ENCODE measurements around the gene TNRC6B.
A peak's percentile ranks its signal among the peaks of the same experiment; 100 is the strongest.

The TNRC6B gene

GRCh38 chr22:40326905-40327735 is 149.4 kb downstream of the TNRC6B start:
- no peak for DNase-seq (ENCODE audit: low spot score)

GRCh38 chr22:40328546-40329456 is 151.1 kb downstream of the TNRC6B start:
- DNase-seq (ENCODE audit: low spot score): no peak

- no peak for DNase-seq (ENCODE audit: low spot score)
Observed at GRCh38 chr22:40329466-40329865, 151.7 kb downstream of the TNRC6B start.

DNA sequence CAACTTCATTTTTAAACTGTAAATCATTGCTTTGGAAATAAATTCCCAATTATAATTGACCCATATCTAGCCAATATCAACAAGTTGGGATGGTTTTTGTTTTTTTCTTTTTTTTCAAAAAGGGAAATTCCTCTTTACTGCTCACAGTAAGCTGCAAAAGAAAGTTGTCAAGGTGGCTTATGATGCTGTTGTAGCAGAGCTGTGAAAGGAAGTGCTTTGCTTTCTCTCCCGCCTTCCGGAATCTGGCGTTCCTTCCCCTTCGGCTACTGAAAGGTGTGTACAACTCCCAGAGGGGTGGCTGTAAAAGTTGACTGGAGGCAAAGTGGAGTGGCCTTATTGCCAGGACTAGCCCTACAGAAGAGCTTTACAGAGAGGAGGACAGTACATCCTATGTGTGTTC is 152.4 kb downstream of the TNRC6B start:
- DNase-seq (ENCODE audit: low spot score): no peak

- no peak for DNase-seq (ENCODE audit: low spot score)
Observed at GRCh38 chr22:40330615-40331014, 152.9 kb downstream of the TNRC6B start.

GRCh38 chr22:40331706-40332105 is 154.0 kb downstream of the TNRC6B start:
- no peak for DNase-seq (ENCODE audit: low spot score)

GRCh38 chr22:40332319-40332781 is 154.6 kb downstream of the TNRC6B start:
- DNase-seq (ENCODE audit: low spot score): no peak

DNA sequence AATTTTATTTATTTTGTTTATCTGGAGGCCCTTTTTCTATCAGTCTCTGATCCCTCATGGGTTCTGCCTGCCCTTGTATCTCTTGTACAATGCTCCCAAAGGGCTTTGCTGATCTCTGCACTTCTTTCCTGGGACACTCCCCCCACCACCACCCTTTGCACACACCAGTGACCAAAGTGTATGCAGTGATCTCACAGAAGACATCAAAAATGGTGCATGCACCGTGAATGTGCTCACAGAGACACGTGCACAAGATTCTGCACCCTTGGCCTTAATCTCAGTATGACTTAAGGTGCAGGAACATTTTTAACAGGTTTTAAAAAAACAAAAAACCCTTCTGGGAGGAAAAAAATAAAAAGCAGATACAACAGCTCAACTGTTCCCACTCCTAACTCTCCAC is 156.3 kb downstream of the TNRC6B start:
- no peak for DNase-seq (ENCODE audit: low spot score)

DNA sequence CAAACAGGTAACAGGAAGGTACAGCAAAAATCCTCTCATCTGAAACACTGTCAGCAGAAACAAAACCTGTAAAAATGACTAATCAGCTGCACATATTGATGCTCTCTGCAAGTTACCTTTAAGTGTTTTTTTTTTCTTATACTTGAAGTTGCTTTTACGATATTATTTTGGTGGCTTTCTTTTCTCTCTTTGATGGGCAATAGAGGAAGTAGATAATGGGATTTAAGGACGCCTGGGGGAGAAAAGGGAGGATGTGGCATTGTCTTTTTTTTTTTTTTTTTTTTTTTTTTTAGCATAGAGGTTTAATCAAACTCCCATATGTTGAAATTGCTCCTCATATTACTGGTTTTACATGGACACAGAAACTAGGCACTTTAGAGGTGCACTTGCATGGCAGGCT is 157.2 kb downstream of the TNRC6B start:
- DNase-seq (ENCODE audit: low spot score): no peak

GRCh38 chr22:40335358-40335757 is 157.6 kb downstream of the TNRC6B start:
- no peak for DNase-seq (ENCODE audit: low spot score)

DNA sequence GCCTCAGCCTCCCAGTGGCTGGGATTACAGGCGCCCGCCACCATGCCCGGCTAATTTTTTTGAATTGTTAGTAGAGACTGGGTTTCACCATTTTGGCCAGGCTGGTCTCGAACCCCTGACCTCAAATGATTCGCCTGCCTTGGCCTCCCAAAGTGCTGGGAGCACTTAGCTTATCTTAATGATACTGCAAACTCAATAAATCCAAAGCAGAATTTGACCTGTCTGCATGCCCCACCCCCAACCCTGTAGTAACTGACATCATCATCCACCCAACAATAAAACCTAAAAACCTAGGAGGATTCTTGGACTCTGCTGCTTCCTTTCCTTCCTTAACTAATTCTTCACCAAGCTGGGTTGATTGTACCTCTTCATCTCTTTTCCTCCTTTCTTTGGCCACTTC is 162.3 kb downstream of the TNRC6B start:
- no peak for DNase-seq (ENCODE audit: low spot score)

DNA sequence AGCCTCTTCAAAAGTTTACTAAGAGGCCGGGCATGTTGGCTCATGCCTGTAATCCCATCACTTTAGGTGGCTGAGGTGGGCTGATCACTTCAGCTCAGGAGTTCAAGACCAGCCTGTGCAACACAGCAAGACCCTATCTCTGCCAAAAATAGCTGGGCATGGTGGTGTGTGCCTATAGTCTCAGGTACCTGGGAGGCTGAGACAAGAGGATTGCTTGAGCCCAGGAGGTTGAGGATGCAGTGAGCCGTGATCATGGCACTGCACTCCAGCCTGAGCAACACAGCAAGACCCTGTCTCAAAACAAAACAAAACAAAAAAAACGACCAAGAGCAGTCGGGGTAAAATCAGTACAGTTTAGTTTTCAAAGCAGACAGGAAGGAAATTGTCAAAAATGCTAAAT is 163.9 kb downstream of the TNRC6B start:
- no peak for DNase-seq (ENCODE audit: low spot score)

DNA sequence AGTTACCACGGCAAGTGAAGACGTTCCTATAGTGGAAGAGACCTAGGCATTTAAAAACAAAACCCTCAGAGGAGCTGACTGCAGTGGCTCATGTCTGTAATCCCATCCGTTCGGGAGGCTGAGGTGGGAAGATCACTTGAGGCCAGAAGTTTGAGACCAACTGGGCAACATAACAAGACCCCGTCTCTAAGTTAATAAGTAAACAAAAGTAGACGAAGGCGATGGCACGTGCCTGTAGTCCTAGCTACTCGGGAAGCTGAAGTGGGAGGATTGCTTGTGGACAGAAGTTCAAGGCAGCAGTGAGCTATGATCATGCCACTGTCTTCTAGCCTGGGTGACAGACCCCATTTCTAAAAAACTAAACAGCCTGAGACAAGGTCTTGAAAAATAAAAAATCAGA is 164.8 kb downstream of the TNRC6B start:
- no peak for DNase-seq (ENCODE audit: low spot score)

- DNase-seq (ENCODE audit: low spot score): peak; percentile 56
Observed at GRCh38 chr22:40345271-40345670, 167.5 kb downstream of the TNRC6B start.

DNA sequence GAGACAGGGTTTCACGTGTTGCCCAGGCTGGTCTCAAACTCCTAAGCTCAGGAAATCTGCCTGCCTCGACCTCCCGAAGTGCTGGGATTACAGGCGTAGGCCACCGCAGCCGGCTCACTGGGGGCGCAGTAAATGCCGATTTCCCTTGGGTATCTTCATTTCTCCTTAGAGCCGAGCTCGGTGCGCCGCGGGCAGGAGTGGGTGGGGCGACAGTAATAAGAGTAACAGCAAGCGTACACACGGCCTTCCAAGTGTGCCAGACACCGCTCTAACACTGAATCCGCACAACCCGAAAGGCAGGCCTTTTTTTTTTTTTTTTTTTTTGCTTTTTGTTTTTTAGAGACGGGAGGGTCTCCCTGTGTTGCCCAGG is 168.1 kb downstream of the TNRC6B start:
- peak; percentile 43 for DNase-seq (ENCODE audit: low spot score)

DNA sequence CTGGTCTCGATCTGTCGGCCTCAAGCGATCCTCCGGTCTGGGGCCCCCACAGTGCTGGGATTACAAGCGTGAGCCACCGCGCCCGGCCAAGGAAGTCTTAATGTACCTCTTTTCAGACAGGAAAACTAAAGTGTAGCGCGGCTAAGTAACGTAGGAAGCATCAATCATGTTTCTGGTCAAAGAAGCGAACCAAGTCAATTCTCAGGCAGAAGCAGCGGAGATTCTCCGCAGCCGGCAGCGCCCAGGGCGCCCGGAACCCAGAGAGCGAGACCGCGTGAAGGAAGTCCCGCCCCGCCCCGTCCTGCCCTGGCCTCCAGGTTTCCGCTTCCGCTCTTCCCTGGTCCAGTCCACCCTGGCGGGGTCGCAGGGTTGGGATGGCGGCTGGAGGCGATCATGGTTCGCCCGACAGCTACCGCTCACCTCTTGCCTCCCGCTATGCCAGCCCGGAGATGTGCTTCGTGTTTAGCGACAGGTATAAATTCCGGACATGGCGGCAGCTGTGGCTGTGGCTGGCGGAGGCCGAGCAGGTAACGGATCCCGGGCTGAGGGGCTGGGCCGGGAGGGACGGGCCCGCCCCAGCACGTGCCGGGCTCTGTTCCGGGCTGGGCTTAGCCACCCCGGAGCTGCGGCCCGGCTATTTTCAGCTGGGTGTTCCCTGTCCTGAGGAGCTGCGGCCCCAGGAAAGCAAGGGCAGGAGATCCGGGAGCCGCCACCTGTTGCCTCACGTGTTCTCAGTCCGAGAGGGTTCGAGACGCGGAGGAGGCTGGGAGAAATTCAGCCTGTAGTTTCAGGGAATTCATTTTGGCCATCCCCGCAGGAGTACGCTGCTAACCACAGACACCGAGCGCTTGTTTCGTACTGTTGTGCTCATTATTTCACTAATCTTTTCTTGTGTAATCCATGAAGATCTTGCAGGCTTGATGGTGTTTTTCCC is 168.7 kb downstream of the TNRC6B start, which contains the start of gene ADSL:
Gene ADSL (plus strand): TSS at position 316 of the 934 bp plus-strand sequence. CDS start 59 bp downstream, at position 375.
- DNase-seq (ENCODE audit: low spot score): peak; percentile 87

GRCh38 chr22:40347300-40347699 is 169.6 kb downstream of the TNRC6B start:
- DNase-seq (ENCODE audit: low spot score): no peak

DNA sequence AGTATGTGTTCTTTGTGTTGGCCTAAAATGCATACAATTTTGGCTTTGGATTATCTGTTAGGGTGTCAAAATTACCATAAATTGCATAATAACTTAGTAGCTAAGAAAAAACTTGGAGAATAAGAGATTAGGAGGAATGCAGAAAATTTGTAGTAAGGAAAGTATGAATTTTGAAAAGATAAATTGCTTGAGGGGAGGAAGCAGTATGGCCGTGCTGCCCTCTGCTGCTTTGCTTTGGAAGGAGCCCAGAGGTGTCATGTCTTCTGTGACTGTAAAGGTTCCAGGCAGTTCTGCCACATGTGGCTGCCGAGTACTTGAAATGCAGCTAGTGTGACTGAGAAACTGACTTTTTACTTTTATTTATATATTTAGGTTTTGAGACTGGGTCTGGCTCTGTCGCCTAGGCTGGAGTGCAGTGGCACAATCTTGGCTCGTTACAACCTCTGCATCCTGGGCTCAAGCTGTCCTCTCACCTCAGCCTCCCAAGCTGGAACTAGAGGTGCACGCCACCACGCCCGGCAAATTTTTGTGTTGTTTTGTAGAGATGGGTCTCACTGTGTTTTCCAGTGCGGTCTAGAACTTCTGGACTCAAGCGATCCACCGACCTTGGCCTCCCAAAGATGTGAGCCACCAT is 170.4 kb downstream of the TNRC6B start:
- peak; percentile 56 for DNase-seq (ENCODE audit: low spot score)

DNA sequence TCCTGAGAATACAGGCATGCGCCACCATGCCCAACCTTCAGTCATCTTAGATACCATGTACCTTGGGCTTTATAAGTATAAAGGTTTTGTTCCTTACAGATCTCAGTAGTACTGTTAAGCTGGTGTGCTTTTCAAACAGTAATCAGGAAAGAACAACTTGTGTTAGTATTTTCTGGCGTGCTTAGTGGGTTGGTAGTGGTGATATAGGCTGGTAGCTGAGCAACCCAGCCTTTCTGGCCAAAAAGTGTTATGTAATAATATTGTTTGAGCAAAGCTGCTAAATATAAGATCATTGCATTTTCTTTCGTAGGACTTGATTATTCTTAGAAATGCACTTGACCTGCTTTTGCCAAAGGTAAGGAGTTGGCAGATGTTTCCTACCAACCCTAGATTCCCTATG is 175.0 kb downstream of the TNRC6B start:
- DNase-seq (ENCODE audit: low spot score): no peak

DNA sequence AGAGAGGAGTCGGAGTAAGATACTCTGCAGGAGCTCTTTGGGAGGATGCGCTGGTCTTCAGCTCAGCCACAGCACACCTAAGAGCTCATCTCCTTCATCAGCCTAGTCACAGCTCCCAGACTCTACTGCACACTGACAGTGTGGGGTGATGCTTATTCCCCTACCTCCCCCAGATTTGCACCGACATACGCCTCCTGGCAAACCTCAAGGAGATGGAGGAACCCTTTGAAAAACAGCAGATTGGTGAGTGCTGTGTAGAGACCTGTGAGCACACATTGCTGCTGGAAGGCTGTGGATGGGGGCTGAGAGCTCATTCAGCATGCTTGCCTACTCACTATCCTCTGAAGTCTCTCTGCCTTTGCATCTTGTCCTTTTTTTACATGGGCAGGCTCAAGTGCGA is 183.4 kb downstream of the TNRC6B start:
- DNase-seq (ENCODE audit: low spot score): no peak

GRCh38 chr22:40363059-40363458 is 185.3 kb downstream of the TNRC6B start:
- DNase-seq (ENCODE audit: low spot score): no peak

All from LoVo (cell line).